Measurements from ENCODE around the gene TBC1D3I.
"Not testable (repeated sequence)": the region's sequence is repeated elsewhere in the genome, so short reads cannot be mapped to it uniquely, and the experiment has no call there.

The TBC1D3I gene

GRCh38 chr17:36264470-36264869 lies at the start of gene TBC1D3I:
Gene TBC1D3I, minus strand, starts transcription at chr17:36264570. Its CDS starts 1,585 bp downstream, at chr17:36262985.
- not testable (repeated sequence) for DNase-seq

- not testable (repeated sequence) for DNase-seq
These were observed 30.8 kb upstream of the TBC1D3I start for GRCh38 chr17:36295161-36295560.

- DNase-seq: not testable (repeated sequence)
These were observed 25.7 kb upstream of the TBC1D3I start for GRCh38 chr17:36289965-36290612.

GRCh38 chr17:36284219-36284618 lies 19.8 kb upstream of the TBC1D3I start:
- DNase-seq: not testable (repeated sequence)

- DNase-seq: not testable (repeated sequence)
These were observed 18.9 kb upstream of the TBC1D3I start for GRCh38 chr17:36283256-36283655.

- DNase-seq: not testable (repeated sequence)
These were observed 22.3 kb downstream of the TBC1D3I start for GRCh38 chr17:36242046-36242445.

- DNase-seq: not testable (repeated sequence)
These were observed 34.7 kb downstream of the TBC1D3I start for GRCh38 chr17:36229644-36230043.

GRCh38 chr17:36222967-36223366 lies 41.4 kb downstream of the TBC1D3I start:
- not testable (repeated sequence) for DNase-seq

GRCh38 chr17:36221581-36222100 lies 42.7 kb downstream of the TBC1D3I start:
- not testable (repeated sequence) for DNase-seq

- DNase-seq: not testable (repeated sequence)
These were observed 43.4 kb downstream of the TBC1D3I start for GRCh38 chr17:36220737-36221580.

- not testable (repeated sequence) for DNase-seq
These were observed 44.8 kb downstream of the TBC1D3I start for GRCh38 chr17:36219556-36219955.

GRCh38 chr17:36215406-36216308 lies 48.7 kb downstream of the TBC1D3I start:
- not testable (repeated sequence) for DNase-seq

- no peak for DNase-seq
These were observed 49.5 kb downstream of the TBC1D3I start for GRCh38 chr17:36214918-36215317.

GRCh38 chr17:36213695-36214094 lies 50.7 kb downstream of the TBC1D3I start:
- DNase-seq: no peak

- DNase-seq: no peak
These were observed 51.4 kb downstream of the TBC1D3I start for GRCh38 chr17:36212966-36213365.

GRCh38 chr17:36212272-36212605 lies 52.1 kb downstream of the TBC1D3I start:
- no peak for DNase-seq

GRCh38 chr17:36211484-36212271 lies 52.7 kb downstream of the TBC1D3I start:
- not testable (repeated sequence) for DNase-seq

GRCh38 chr17:36210439-36211211 lies 53.7 kb downstream of the TBC1D3I start, which contains the start of gene CCL4L2:
Gene CCL4L2, plus strand, starts transcription at chr17:36211063.
- not testable (repeated sequence) for DNase-seq

GRCh38 chr17:36209575-36209974 lies 54.8 kb downstream of the TBC1D3I start:
- DNase-seq: no peak

GRCh38 chr17:36207383-36207782 lies 57.0 kb downstream of the TBC1D3I start:
- not testable (repeated sequence) for DNase-seq

- not testable (repeated sequence) for DNase-seq
These were observed 57.9 kb downstream of the TBC1D3I start for GRCh38 chr17:36206486-36206821.
